GM18502 (cell line): ENCODE measurements around the gene ACTN4.

ENCODE experiments used
- ATAC-seq: cut with Tn5 transposase; IDR thresholded peaks from one replicate; pipeline ENCODE4 v1.9.1; 2021; ENCODE audit warnings: mild to moderate bottlenecking; ENCODE audit not compliant: unreplicated experiment, poor library complexity

ACTN4 gene

GRCh38 chr19:38675611-38676010 is 28.2 kb downstream of the ACTN4 start:
- no peak for ATAC-seq

GRCh38 chr19:38676023-38676877 is 28.8 kb downstream of the ACTN4 start:
- no peak for ATAC-seq

GRCh38 chr19:38676878-38677646 is 29.6 kb downstream of the ACTN4 start:
- no peak for ATAC-seq

GRCh38 chr19:38678217-38678890 is 30.9 kb downstream of the ACTN4 start:
- no peak for ATAC-seq

GRCh38 chr19:38678891-38679494 is 31.5 kb downstream of the ACTN4 start:
- no peak for ATAC-seq

GRCh38 chr19:38679839-38680238 is 32.4 kb downstream of the ACTN4 start:
- no peak for ATAC-seq

GRCh38 chr19:38682195-38682867 is 34.9 kb downstream of the ACTN4 start:
- ATAC-seq = no peak

- ATAC-seq = no peak
Measured at GRCh38 chr19:38682872-38683392, 35.5 kb downstream of the ACTN4 start.

GRCh38 chr19:38683393-38684077 is 36.1 kb downstream of the ACTN4 start:
- peak; percentile 17 for ATAC-seq

GRCh38 chr19:38684078-38684861 is 36.8 kb downstream of the ACTN4 start:
- peak; percentile 48 for ATAC-seq

- ATAC-seq = no peak
Measured at GRCh38 chr19:38684862-38685665, 37.6 kb downstream of the ACTN4 start.

- ATAC-seq = peak; percentile 20
Measured at GRCh38 chr19:38685666-38686529, 38.4 kb downstream of the ACTN4 start.

GRCh38 chr19:38686530-38686888 is 39.1 kb downstream of the ACTN4 start:
- peak; percentile 51 for ATAC-seq

GRCh38 chr19:38687837-38688378 is 40.5 kb downstream of the ACTN4 start:
- no peak for ATAC-seq

GRCh38 chr19:38690146-38690545 is 42.7 kb downstream of the ACTN4 start:
- ATAC-seq = no peak

GRCh38 chr19:38690832-38691231 is 43.4 kb downstream of the ACTN4 start:
- ATAC-seq = no peak
